Heart right ventricle (tissue), 16 donors: Measurements from ENCODE around the gene AKNA. TPM values are rescaled to one million over a fixed set of nuclear protein-coding genes. Genes with fewer than 3 reads are reported as not detected.
A peak's percentile ranks its signal among the peaks of the same experiment; 100 is the strongest.

Experiments
- ATAC-seq, 8 donors: fragments of 200-7000 bp; cut with Tn5 transposase; one replicate each; pipeline ENCODE4 v1.9.1; 2020; ENCODE audit warnings: mild to moderate bottlenecking in 8 of 8, moderate library complexity in 8 of 8, moderate number of reproducible peaks in 1 of 8
- DNase-seq, 2 donors: peaks; one replicate each; pipeline ENCODE4 v3.0.0-alpha.2; 2020
- H3K27ac ChIP-seq, 10 donors: fragments of 200-600 bp; sonication (generic) in 2 of 10; one replicate each; pipeline versions ENCODE4 v1.5.0 to v1.8.0; 2020 to 2022; ENCODE audit warnings: mild to moderate bottlenecking in 3 of 10
- H3K27me3 ChIP-seq, 7 donors: fragments of 200-600 bp; one replicate each; pipeline ENCODE4 v1.8.0; 2021 to 2022; ENCODE audit warnings: mild to moderate bottlenecking in 2 of 7
- H3K36me3 ChIP-seq, 9 donors: fragments of 200-600 bp; sonication (generic) in 1 of 9; one replicate each; pipeline versions ENCODE4 v1.5.0 to v1.8.0; 2020 to 2022; ENCODE audit warnings: mild to moderate bottlenecking in 2 of 9
- H3K4me1 ChIP-seq, 9 donors: fragments of 200-600 bp; sonication (generic) in 1 of 9; one replicate each; pipeline versions ENCODE4 v1.5.0 to v1.8.0; 2020 to 2022; ENCODE audit warnings: mild to moderate bottlenecking in 4 of 9
- H3K4me3 ChIP-seq, 10 donors: fragments of 200-600 bp; sonication (generic) in 2 of 10; one replicate each; pipeline versions ENCODE4 v1.5.0 to v1.8.0; 2020 to 2022; ENCODE audit warnings: mild to moderate bottlenecking in 7 of 10, moderate library complexity in 2 of 10
- H3K9me3 ChIP-seq, 11 donors: fragments of 200-600 bp in 10 of 11; sonication (generic) in 2 of 11; one replicate each; pipeline versions ENCODE4 v1.5.0 to v1.8.0; 2013 to 2022; ENCODE audit warnings: mild to moderate bottlenecking in 2 of 11, control low read depth in 1 of 11, moderate library complexity in 1 of 11
- CTCF ChIP-seq, 9 donors: fragments of 200-600 bp; sonication (generic) in 2 of 9; IDR thresholded peaks; one replicate each; pipeline versions ENCODE4 v1.5.0 to v1.8.0; 2021 to 2022; ENCODE audit warnings: antibody characterized with exemption in 9 of 9, mild to moderate bottlenecking in 5 of 9, moderate library complexity in 1 of 9
- WGBS, 2 donors: extraction: QIAGEN DNeasy Blood & Tissue Kit; methylation state at CpG; one replicate each; pipeline ENCODE4 v1.1.7; 2013; ENCODE audit warnings: inconsistent platforms in 1 of 2; 5-methylcytosine and 5-hydroxymethylcytosine counted together
- intact Hi-C, 10 donors: fragments of 100-400 bp; cut with DNase I; formaldehyde crosslinking; loops; one replicate each; pipeline versions ENCODE4 v1.11.1 to v1.14.2; 2022
- polyA plus RNA-seq, 2 donors: library from polyadenylated mRNA; stranded (reverse); fragments of 200-250 nt; gene quantifications; one replicate each; pipeline ENCODE4 v1.2.3, GENCODE V29; 2013
- total RNA-seq, 10 donors: library from RNA; stranded (reverse); fragmentation: NEBNext Ultra II Directional in 3 of 10; extraction: Animal tissue kit (Norgen Biotek cat#: 25700) in 3 of 10; gene quantifications; one replicate each; pipeline versions ENCODE4 v1.2.1 to v1.2.4, GENCODE V29; 2021 to 2023
- donor health status: Arrhythmogenic right ventricular cardiomyopathy.
- donor health status: ischemic (EF 13 %, LVEDD 7.1; RV severe dilation, severe dysfunction).
- donor health status: healthy with polysubstance abuse.
- donor health status: DM: no; HTN: yes; CAD: no.
- donor health status: DM: no; HTN: no; CAD: no.
- donor health status: ischemic (EF 25% LVEDD 6.9; RV normal size, moderate dysfunction).
- donor health status: ischemic (EF 25% LVEDD 5.7; RV mildly dilated, moderate dysfunction).
- donor health status: healthy.
- donor health status: DM: yes; HTN: yes; CAD: no.
- donor health status: Ischemic cardiomyopathy.
- donor health status: ischemic (EF 35%, LVEDD 5.7; RV mildly dilated, moderate dysfunction).
- donor health status: nonischemic (EF 11% LVEDD 7.7; RV severe dilation, severe dysfunction).
- donor health status: DM: yes; HTN: yes; CAD: no.
- donor health status: PGD.
- donor health status: ischemic (EF 29% LVEDD 5.4; RV normal size, mild dysfunction).
- donor health status: nonischemic (EF 23%, LVEDD 6.1; RV moderate dilation, normal function).

The AKNA gene
- total and polyA plus RNA-seq, 12 donors = 2.7 to 20.5 (median 4.6) TPM

GRCh38 chr9:114384836-114385396 is 2.9 kb downstream of the AKNA start:
- Histone ChIP-seq H3K27ac (peak overlapping the region in 9 of 10 donors; percentile 29 to 96 (median 84)), H3K4me1 (peaks cover 17 to 91% (median 73%) of the 10 kb centered on the region in 9 donors), H3K9me3 (no peaks in the 10 kb centered on the region), H3K4me3 (peak overlapping the region in 4 of 10 donors; percentile 20 to 71 (median 32)), H3K27me3 (no peaks in the 10 kb centered on the region), H3K36me3 (peaks cover 0 to 24% (median 1%) of the 10 kb centered on the region in 9 donors)
- DNase-seq = no peak
- intact Hi-C loops = loop anchor here in 2 of 10 donors (5.0 to 10.0 kb wide), 2 partner anchors 48 to 200 kb away; partner anchors contain the start of gene ATP6V1G1 (in 1 of the 2)
- no peak for ATAC-seq
- 87 to 88% methylated on average over 7 of the region's 7 CpGs for WGBS, 2 donors
- no peak for TF ChIP-seq CTCF (IDR thresholded peaks at IDR 0.05)

DNA sequence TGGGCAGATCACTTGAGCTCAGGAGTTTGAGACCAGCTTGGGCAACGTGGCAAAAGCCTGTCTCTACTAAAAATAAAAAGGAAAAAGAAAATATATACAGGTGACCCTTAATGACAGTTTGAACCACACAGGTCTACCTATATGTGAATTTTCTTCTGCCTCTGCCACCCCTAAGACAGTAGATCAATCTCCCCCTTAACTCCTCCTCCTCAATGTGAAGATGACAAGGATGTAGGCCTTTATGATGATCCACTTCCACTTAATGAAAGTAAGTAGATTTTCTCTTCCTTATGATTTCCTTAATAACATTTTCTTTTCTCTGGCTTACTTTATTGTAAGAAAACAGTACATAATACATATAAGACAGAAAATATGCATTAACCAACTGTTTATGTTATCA is 3.4 kb downstream of the AKNA start:
- peaks cover 17 to 91% (median 67%) of the 10 kb centered on the region in 9 donors for H3K4me1 ChIP-seq
- H3K27me3 ChIP-seq = no peaks in the 10 kb centered on the region
- no peaks in the 10 kb centered on the region for H3K9me3 ChIP-seq
- no peak for TF ChIP-seq CTCF (IDR thresholded peaks at IDR 0.05)
- 47 to 85% methylated on average over 1 of the region's 1 CpG for WGBS, 2 donors
- H3K27ac ChIP-seq = peak overlapping the region in 6 of 10 donors; percentile 72 to 96 (median 87)
- ATAC-seq (no peak), DNase-seq (no peak)
- H3K36me3 ChIP-seq = peaks cover 0 to 29% (median 4%) of the 10 kb centered on the region in 9 donors
- H3K4me3 ChIP-seq = peak overlapping the region in 1 of 10 donors; percentile 40
- intact Hi-C loops = loop anchor here in 1 of 10 donors (10.0 kb wide), 1 partner anchor 200 kb away; the partner anchor contains the start of gene ATP6V1G1

- Histone ChIP-seq H3K9me3 (no peaks in the 10 kb centered on the region), H3K27me3 (no peaks in the 10 kb centered on the region), H3K4me1 (peaks cover 17 to 91% (median 60%) of the 10 kb centered on the region in 9 donors), H3K4me3 (peak overlapping the region in 5 of 10 donors; percentile 1 to 40 (median 7)), H3K27ac (peak overlapping the region; percentile 72 to 96 (median 80)), H3K36me3 (peaks cover 0 to 36% (median 4%) of the 10 kb centered on the region in 9 donors)
- WGBS, 2 donors = 42 to 44% methylated on average over 8 of the region's 8 CpGs
- intact Hi-C loops = loop anchor here in 1 of 10 donors (10.0 kb wide), 1 partner anchor 201 kb away; the partner anchor contains the start of gene ATP6V1G1
- DNase-seq (peak; percentile 37 to 70), ATAC-seq (peak; percentile 31 to 66 (median 49))
- no peak for TF ChIP-seq CTCF (IDR thresholded peaks at IDR 0.05)
Observed at GRCh38 chr9:114383521-114384231, 4.1 kb downstream of the AKNA start.
